HG03342 (cell line): ENCODE measurements around the gene FDX2.
"Not testable (repeated sequence)": the region's sequence is repeated elsewhere in the genome, so short reads cannot be mapped to it uniquely, and the experiment has no call there.

Experiments used
- ATAC-seq: cut with Tn5 transposase; IDR thresholded peaks from one replicate; pipeline ENCODE4 v1.9.1; 2021; ENCODE audit warnings: mild to moderate bottlenecking, moderate library complexity; ENCODE audit not compliant: unreplicated experiment

Gene FDX2

DNA sequence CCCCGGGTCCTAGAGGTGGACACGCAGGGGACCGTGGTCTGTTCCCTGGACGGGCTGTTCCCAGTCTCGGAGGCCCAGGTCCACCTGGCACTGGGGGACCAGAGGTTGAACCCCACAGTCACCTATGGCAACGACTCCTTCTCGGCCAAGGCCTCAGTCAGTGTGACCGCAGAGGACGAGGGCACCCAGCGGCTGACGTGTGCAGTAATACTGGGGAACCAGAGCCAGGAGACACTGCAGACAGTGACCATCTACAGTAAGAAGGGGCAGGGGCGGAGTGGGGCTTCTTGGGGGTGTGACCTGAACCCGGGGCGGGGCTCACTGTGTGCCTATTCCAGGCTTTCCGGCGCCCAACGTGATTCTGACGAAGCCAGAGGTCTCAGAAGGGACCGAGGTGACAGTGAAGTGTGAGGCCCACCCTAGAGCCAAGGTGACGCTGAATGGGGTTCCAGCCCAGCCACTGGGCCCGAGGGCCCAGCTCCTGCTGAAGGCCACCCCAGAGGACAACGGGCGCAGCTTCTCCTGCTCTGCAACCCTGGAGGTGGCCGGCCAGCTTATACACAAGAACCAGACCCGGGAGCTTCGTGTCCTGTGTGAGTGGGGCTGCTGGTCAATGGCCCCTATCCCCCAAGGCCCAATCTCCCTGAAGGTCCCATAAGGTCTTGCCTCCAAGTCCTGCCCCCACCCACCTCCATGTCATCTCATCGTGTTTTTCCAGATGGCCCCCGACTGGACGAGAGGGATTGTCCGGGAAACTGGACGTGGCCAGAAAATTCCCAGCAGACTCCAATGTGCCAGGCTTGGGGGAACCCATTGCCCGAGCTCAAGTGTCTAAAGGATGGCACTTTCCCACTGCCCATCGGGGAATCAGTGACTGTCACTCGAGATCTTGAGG, 31.5 kb downstream of the FDX2 start:
- no peak for ATAC-seq

DNA sequence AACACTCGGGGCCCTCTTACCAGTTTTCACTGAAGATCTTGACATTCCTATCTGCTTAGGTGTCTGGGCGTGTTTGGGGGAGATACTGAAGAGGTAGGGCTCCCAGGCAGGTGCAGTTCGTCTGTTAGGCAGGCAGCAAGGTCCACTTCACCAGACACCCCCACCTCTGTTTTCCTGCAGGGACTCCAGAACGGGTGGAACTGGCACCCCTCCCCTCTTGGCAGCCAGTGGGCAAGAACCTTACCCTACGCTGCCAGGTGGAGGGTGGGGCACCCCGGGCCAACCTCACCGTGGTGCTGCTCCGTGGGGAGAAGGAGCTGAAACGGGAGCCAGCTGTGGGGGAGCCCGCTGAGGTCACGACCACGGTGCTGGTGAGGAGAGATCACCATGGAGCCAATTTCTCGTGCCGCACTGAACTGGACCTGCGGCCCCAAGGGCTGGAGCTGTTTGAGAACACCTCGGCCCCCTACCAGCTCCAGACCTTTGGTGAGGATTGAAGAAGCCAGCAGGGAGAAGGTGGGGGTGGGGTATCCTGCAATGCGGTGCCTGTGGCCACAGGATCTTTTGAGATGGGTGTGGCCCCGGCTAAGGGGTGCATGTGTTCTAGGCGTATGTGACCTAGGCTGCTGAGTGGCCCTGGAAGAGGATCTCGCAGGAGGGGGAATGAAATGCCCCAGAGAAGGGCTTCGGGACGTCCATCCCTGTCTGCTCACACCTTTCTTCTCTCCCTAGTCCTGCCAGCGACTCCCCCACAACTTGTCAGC, 32.3 kb downstream of the FDX2 start:
- ATAC-seq = no peak

DNA sequence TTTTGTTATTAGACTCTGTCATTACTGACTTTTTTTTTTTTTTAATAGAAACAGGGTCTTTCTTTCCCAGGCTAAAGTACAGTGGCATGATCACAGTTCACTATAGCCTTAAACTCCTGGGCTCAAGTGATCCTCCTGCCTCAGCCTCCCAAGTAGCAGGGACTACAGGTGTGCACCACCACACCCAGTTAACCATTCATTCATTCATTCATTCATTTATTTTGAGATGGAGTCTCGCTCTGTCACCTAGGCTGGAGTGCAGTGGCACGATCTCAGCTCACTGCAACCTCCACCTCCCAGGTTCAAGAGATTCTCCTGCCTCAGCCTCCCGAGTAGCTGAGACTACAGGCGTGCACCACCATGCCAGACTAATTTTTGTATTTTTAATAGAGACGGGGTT, 33.8 kb downstream of the FDX2 start:
- ATAC-seq = not testable (repeated sequence)

DNA sequence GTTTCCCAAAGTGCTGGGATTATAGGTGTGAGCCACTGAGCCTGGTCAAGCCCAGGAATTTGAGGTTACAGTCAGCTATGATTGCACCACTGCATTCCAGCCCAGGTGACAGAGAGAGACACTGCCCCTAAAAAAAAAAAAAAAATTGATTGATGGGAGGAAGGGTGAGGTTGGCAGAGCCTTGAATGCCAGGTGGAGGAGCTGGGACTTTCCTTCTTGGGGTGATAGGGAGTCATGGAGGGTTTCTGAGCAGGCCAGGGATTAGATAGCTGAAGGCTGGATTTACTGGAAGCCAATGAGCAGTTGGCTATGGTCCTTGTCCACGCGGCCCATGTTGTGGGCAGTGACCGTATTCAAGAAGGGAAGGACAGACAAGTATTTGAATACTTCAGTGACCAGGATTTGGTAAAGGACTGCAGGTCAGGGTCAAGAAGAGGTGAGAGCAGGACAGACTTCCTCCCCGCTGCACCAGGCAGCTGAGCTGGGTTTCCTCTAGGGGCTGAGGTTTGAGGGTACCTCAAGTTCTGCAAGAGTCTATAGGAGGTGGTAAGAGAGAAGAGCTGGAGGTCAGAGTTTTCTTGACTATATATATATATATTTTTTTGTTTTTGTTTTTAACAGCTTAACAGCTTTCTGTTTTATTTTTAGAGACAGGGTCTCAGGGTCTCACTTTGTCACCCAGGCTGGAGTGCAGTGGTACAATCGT, 35.9 kb downstream of the FDX2 start:
- no peak for ATAC-seq

DNA sequence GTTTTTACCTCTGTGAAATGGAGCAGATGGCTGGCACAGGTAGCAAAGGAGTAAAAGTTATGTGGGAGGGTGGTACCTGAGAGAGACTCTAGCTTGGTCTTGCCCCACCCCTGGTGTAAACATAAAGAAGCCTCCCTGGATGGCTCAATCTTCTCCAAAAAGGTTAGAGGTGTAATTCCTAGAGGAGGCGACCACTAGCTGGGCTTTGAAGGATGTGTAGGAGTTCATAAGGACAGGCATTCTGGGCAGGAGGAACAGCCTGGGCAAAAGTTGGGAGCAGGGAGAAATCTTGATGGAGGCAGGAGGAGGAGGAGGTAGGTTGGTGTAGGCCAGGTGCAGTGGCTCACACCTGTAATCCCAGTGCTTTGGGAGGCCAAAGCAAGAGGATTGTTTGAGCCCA, 36.9 kb downstream of the FDX2 start:
- no peak for ATAC-seq

DNA sequence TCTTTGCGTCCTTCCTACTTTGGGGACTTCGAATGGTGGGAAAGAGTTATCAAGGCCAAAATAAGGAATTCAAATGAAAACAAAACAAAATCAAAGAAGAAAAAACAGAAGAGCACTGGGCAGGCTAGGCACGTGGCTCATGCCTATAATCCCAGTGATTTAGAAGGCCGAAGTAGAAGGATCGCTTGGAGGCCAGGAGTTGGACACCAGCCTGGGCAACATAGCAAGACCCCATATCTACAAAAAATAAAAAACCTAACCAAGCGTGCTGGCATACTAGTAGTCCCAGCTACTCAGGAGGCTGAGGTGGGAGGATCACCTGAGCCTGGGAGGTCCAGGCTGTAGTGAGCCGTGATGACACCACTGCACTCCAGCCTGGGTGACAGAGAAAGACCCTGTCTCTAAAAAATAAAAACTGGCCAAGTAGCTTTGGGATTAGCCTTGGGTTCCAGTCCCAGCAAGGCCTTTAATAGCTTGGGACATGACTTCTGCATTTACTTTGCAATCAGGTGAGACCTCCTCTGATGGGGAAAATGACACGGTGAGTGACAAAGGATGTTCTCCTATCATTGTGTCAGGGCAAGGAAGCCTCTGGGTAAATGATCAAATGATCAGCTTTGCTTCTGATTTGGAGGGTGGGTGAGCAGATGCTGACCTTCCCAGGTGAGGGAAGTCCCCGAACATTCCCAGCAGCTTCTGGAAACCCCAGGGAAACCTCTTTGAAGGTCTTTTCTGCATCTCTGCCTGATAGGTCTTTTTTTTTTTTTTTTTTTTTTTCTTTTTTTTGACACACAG, 37.8 kb downstream of the FDX2 start:
- no peak for ATAC-seq

DNA sequence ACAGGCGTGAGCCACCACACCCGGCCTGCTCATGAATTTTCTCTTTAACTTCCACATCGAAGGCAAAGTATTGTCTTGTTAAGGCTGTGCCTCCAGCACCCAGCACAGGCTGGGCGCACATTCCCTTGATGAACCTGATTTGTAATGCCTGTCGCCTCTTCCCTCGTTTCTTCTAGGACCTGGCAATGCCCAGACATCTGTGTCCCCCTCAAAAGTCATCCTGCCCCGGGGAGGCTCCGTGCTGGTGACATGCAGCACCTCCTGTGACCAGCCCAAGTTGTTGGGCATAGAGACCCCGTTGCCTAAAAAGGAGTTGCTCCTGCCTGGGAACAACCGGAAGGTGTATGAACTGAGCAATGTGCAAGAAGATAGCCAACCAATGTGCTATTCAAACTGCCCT, 41.2 kb downstream of the FDX2 start:
- no peak for ATAC-seq

DNA sequence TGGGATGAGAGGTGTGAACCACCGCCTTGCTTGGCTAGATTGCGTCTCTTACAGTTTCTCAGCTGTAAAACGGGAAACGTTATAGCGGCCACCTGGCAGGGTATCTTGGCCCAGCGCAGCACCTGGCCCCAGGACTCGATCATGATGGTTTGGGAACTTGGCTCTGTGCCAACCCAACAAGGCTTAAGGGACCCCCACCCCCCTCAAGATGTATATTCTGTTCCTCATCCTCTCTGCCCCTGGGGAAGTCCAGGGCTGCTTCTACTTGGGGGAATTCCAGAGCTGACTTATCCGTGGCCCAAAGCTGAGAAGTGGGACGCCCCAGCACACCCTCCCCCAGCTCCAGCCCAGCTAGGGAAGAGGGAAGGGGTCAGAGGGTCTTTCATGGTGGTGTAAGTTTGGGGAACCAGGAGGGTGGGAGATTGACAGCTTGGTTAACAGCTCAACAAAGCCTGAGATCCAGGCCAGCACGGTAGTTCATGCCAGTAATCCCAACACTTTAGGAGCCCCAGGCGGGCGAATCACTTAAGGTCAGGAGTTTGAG, 44.2 kb downstream of the FDX2 start:
- ATAC-seq = peak; percentile 29

DNA sequence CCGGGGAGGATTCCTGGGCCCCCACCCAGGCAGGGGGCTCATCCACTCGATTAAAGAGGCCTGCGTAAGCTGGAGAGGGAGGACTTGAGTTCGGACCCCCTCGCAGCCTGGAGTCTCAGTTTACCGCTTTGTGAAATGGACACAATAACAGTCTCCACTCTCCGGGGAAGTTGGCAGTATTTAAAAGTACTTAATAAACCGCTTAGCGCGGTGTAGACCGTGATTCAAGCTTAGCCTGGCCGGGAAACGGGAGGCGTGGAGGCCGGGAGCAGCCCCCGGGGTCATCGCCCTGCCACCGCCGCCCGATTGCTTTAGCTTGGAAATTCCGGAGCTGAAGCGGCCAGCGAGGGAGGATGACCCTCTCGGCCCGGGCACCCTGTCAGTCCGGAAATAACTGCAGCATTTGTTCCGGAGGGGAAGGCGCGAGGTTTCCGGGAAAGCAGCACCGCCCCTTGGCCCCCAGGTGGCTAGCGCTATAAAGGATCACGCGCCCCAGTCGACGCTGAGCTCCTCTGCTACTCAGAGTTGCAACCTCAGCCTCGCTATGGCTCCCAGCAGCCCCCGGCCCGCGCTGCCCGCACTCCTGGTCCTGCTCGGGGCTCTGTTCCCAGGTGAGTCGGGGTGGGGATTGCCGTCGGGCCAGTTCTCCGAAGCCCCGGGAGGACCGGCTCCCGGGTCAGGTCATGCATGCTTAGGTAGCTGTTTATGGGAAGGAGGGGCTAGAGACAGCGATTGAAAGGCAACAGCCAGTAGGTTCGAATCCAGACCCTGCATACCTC, 45.0 kb downstream of the FDX2 start, which contains the start of gene ICAM1:
Gene ICAM1, plus strand, starts transcription at position 505 of the 779 bp plus-strand sequence. Its CDS starts 40 bp downstream, at position 545.
- ATAC-seq = peak; percentile 43

DNA sequence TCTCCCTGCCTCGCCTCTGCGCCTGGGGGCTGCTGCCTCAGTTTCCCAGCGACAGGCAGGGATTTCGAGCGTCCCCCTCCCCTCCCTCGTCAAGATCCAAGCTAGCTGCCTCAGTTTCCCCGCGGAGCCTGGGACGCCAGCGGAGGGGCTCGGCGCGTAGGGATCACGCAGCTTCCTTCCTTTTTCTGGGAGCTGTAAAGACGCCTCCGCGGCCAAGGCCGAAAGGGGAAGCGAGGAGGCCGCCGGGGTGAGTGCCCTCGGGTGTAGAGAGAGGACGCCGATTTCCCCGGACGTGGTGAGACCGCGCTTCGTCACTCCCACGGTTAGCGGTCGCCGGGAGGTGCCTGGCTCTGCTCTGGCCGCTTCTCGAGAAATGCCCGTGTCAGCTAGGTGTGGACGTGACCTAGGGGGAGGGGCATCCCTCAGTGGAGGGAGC, 45.6 kb downstream of the FDX2 start:
- no peak for ATAC-seq

DNA sequence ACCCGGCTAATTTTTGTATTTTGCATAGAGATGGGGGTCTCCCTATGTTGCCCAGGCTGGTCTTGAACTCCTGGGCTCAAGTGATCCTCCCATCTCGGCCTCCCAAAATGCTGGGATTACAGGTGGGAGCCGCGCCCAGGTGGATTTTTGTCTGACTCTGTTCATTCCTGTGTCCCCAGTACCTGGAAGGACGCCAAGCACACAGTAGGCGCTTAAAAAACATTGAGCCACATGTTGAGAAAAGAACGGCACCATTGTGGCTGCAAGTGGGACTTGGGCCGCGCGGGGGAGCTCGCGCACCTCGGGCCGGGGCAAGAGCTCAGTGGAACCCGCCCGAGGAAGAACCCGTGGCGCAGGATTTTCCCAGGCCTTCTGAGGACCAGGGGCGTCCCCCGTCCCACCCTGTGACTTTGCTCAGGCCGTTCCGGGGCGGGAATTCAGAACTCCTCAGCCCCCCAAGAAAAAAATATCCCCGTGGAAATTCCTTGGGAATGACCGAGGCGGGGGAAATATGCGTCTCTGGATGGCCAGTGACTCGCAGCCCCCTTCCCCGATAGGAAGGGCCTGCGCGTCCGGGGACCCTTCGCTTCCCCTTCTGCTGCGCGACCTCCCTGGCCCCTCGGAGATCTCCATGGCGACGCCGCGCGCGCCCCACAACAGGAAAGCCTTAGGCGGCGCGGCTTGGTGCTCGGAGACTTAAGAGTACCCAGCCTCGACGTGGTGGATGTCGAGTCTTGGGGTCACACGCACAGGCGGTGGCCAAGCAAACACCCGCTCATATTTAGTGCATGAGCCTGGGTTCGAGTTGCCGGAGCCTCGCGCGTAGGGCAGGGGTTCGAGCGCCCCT, 46.3 kb downstream of the FDX2 start:
- no peak for ATAC-seq

DNA sequence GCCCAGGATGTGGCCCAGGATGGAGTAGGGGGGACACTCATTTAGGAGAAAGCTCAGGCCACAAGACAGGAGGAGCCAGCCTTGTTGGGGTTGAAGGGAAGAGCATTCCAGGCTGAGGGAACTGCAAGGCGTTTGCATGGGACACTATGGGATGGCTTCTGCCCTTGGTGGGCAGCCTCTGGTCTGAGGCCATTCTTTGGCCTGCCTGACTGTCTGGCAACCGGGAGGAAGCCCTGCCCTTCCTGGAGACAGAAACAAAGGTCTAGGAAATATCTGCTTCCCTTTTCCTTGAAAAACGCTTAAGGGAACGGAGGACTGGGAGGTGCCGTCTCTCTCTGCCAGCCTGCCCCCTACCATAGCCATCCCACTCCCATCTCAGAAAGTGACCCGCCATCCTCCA, 47.7 kb downstream of the FDX2 start:
- no peak for ATAC-seq

DNA sequence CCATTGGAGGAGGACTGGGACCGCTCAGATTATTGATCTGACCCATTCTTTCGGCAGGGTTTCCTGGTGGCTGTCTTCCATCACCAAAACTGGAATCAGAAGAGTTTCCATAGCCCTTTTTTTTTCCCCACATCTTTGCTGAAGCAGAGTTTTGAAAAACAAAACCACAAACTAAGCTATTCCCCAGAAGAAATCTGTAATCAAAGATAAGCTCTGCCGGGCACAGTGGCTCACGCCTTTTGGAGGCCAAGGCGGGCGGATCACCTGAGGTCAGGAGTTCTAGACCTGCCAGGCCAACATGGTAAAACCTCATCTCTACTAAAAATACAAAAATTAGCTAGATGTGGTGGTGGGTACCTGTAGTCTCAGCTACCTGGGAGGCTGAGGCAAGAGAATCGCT, 49.1 kb downstream of the FDX2 start:
- ATAC-seq = no peak

DNA sequence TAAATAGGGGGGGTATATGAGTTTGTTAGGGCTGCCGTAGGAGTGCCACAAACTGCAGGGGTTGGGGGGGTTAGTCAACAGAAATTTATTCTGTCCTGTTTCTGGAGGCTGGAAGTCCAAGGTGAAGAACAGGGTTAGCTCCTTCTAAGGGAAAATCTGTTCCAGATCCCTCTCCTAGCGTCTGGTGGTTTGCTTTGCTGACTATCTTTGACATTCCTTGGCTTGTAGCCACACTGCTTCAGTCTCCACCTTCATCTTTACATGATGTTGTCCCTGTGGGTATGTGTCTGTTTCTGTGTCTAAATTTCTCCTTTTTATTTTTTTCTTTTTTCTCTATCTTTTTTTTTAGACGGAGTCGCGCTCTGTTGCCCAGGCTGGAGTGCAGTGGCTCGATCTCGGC, 53.0 kb downstream of the FDX2 start:
- no peak for ATAC-seq

DNA sequence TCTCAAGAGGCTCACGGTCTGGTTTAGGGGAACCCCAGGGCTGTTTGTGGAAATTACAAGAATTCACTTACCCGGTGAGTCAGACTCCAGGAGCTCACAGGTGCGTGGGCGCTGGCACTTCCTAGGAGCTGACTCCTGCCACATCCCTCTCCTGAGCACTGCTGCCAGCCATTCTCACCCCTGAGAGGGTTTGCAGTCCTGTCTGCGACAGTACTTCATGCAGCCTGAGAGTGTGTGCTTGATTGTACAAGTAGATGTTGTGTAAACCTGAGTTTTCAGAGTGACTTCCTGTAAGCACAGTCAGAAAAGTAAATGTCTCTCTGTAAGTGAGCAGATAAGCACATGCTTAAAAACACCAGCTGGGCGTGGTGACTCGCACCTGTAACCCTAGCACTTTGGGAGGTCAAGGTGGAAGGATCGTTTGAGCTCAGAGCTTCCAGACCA, 55.7 kb downstream of the FDX2 start:
- no peak for ATAC-seq
